ENCODE measurements around the gene CCDC172. TPM values are rescaled to one million over a fixed set of nuclear protein-coding genes. Genes with fewer than 3 reads are reported as not detected.

CCDC172 gene
- total and polyA plus RNA-seq, 8 donors, result not detected

DNA sequence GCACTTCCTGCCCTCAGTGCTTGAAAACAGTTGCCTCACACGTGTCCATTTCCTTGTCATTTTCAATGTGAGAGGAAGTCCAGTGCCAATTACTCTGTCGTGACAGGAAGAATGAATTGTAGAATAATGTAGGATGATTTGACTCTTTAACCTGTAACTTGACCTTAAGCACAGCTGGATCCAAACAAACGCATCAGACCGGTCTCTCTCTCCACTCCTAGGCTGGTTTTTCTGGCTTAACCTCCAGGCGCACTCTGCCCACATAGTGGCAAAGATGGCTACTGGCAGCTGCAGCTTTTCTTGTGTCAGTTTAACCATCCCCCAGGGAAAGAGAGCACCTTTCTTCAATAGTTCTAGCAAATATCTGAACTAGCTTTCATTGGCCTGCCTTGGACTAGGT is 74.0 kb downstream of the CCDC172 start:
- TF ChIP-seq, protein P1, sequence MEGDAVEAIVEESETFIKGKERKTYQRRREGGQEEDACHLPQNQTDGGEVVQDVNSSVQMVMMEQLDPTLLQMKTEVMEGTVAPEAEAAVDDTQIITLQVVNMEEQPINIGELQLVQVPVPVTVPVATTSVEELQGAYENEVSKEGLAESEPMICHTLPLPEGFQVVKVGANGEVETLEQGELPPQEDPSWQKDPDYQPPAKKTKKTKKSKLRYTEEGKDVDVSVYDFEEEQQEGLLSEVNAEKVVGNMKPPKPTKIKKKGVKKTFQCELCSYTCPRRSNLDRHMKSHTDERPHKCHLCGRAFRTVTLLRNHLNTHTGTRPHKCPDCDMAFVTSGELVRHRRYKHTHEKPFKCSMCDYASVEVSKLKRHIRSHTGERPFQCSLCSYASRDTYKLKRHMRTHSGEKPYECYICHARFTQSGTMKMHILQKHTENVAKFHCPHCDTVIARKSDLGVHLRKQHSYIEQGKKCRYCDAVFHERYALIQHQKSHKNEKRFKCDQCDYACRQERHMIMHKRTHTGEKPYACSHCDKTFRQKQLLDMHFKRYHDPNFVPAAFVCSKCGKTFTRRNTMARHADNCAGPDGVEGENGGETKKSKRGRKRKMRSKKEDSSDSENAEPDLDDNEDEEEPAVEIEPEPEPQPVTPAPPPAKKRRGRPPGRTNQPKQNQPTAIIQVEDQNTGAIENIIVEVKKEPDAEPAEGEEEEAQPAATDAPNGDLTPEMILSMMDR (IDR thresholded peaks at IDR 0.05), result no peak
- ATAC-seq (no peak), DNase-seq (no peak)
- Histone ChIP-seq H3K27me3 (no peaks in the 10 kb centered on the region), H3K4me3 (no peak overlapping the region), H3K4me1 (no peaks in the 10 kb centered on the region), H3K9me3 (no peaks in the 10 kb centered on the region), H3K27ac (no peak overlapping the region), H3K36me3 (no peaks in the 10 kb centered on the region)
- intact Hi-C loops (cut with DNase I), result no loop called here

DNA sequence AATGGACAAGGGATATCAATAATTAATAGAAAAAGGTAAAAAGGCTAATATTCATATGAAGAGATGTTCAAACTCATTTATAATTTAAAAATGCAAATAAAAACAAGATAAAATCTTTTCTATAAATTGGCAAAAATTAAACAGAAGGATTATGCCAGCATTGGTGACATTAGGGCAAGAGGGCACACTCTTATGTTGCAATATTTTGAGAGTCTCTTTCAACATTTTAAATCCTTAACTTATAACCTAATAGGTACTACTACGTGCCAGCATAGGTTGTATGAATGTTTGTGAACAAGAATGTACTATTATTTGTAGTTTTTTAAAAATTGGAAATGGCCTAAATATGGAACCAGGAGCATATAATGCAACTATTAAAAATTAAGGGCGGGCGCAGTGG is 78.6 kb downstream of the CCDC172 start:
- no peaks in the 10 kb centered on the region for H3K27me3 ChIP-seq
- TF ChIP-seq, protein P1 (IDR thresholded peaks at IDR 0.05), result no peak
- H3K4me1 ChIP-seq, result no peaks in the 10 kb centered on the region
- H3K27ac ChIP-seq, result no peak overlapping the region
- no peaks in the 10 kb centered on the region for H3K36me3 ChIP-seq
- no peaks in the 10 kb centered on the region for H3K9me3 ChIP-seq
- H3K4me3 ChIP-seq, result no peak overlapping the region
- no peak for ATAC-seq
- no peak for DNase-seq
- intact Hi-C loops (cut with DNase I), result no loop called here

DNA sequence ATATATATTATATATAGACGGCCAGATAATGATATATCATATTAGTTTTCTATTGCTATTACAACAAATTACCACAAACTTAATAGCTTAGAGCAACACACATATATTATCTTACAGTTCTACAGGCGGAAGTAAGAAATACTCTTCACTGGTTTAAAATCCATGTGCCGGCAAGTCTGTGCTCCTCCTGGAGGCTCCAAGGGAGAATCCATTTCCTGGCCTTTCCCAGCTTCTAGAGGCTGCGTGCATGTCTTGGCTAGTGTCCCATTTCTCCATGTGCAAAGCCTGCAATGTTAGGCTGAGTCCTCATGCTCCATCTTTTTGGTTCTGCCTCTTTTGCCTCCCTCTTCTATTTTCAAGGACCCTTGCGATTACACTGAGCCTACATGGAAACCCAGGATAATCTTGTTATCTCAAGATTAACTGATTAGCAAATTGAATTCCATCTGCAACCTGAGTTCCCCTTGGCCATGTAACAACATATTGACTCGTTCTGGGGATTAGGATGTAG is 79.5 kb downstream of the CCDC172 start:
- no peak overlapping the region for H3K27ac ChIP-seq
- DNase-seq (no peak), ATAC-seq (no peak)
- H3K36me3 ChIP-seq, result no peaks in the 10 kb centered on the region
- TF ChIP-seq, protein P1 (IDR thresholded peaks at IDR 0.05), result no peak
- intact Hi-C loops (cut with DNase I), result no loop called here
- H3K27me3 ChIP-seq, result no peaks in the 10 kb centered on the region
- H3K4me3 ChIP-seq, result no peak overlapping the region
- H3K9me3 ChIP-seq, result no peaks in the 10 kb centered on the region
- no peaks in the 10 kb centered on the region for H3K4me1 ChIP-seq

DNA sequence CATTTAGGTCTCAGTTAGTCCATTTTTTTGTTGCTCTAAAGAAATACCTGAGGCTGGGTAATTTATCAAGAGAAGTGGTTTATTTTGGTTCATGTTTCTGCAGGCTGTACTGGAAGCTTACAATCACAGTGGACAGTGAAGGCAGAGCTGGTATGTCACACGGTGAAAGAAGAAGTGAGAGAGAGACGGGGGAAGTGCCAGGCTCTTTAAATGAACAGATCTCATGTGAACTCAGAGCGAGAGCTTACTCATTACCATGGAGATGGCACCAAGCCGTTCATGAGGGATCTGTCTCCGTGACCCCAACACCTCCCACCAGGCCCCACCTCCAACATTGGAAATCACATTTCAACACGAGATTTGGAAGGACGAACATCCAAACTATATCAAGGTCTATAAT is 84.5 kb downstream of the CCDC172 start:
- ATAC-seq (no peak), DNase-seq (no peak)
- intact Hi-C loops (cut with DNase I), result no loop called here
- TF ChIP-seq, protein P1 (IDR thresholded peaks at IDR 0.05), result no peak
- no peaks in the 10 kb centered on the region for H3K4me1 ChIP-seq
- H3K27ac ChIP-seq, result no peak overlapping the region
- H3K9me3 ChIP-seq, result no peaks in the 10 kb centered on the region
- no peaks in the 10 kb centered on the region for H3K36me3 ChIP-seq
- no peak overlapping the region for H3K4me3 ChIP-seq
- H3K27me3 ChIP-seq, result no peaks in the 10 kb centered on the region

DNA sequence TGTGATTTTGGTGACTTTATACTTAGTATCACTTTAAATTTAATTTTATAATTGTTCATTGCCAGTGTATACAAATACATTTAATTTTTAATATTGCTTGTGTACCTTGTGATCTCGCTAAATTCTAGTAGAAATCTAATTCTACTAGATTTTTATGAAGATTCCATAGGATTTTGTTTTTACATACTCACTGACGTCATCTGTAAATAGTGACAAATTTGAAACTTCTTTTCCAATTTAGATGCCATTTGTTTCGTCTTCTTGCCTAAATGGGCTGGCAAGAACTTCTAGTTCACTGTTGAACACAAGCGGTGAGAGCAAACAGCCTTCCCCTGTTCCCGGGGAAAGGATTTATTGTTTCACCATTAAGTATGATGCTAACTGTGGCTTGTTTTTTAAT is 86.1 kb downstream of the CCDC172 start:
- H3K36me3 ChIP-seq, result no peaks in the 10 kb centered on the region
- no peak overlapping the region for H3K27ac ChIP-seq
- no peaks in the 10 kb centered on the region for H3K9me3 ChIP-seq
- H3K4me3 ChIP-seq, result no peak overlapping the region
- intact Hi-C loops (cut with DNase I), result no loop called here
- no peaks in the 10 kb centered on the region for H3K4me1 ChIP-seq
- TF ChIP-seq, protein P1 (IDR thresholded peaks at IDR 0.05), result no peak
- no peak for ATAC-seq
- no peaks in the 10 kb centered on the region for H3K27me3 ChIP-seq
- no peak for DNase-seq
